Measurements from ENCODE around the gene HEPHL1.

- TF ChIP-seq CTCF (IDR thresholded peaks at IDR 0.05), result no peak
- no peak for TF ChIP-seq POLR2AphosphoS5 (IDR thresholded peaks at IDR 0.05)
- no peak for TF ChIP-seq POLR2A (IDR thresholded peaks at IDR 0.05)
- TF ChIP-seq EP300 (IDR thresholded peaks at IDR 0.05; ENCODE audit: low read depth), result no peak
These were observed 68.2 kb downstream of the HEPHL1 start for GRCh38 chr11:94089341-94089740.
